GM12873 (cell line): ENCODE data around the gene EFCAB6.

Experiments used
- CTCF ChIP-seq: IDR thresholded peaks from 2 replicates; pipeline ENCODE4 v1.5.1; 2012; ENCODE audit warnings: low read depth, mild to moderate bottlenecking, moderate library complexity, low read length, control low read depth; ENCODE audit not compliant: insufficient read depth; ENCODE audit errors: missing control alignments

Gene EFCAB6

GRCh38 chr22:43857367-43857766 lies 45.3 kb upstream of the EFCAB6 start:
- TF ChIP-seq CTCF, result no peak

- no peak for TF ChIP-seq CTCF
Observed at GRCh38 chr22:43855431-43855830, 43.3 kb upstream of the EFCAB6 start.

GRCh38 chr22:43854786-43855271 lies 42.7 kb upstream of the EFCAB6 start:
- TF ChIP-seq CTCF, result no peak

GRCh38 chr22:43854121-43854785 lies 42.1 kb upstream of the EFCAB6 start:
- TF ChIP-seq CTCF, result no peak

GRCh38 chr22:43853328-43853931 lies 41.3 kb upstream of the EFCAB6 start:
- TF ChIP-seq CTCF, result no peak

GRCh38 chr22:43852573-43853327 lies 40.6 kb upstream of the EFCAB6 start:
- no peak for TF ChIP-seq CTCF

- no peak for TF ChIP-seq CTCF
Observed at GRCh38 chr22:43851979-43852307, 39.8 kb upstream of the EFCAB6 start.
